Measurements from ENCODE around the gene SFXN5.
"Not testable (repeated sequence)": the region's sequence is repeated elsewhere in the genome, so short reads cannot be mapped to it uniquely, and the experiment has no call there.

SFXN5 gene, protein sequence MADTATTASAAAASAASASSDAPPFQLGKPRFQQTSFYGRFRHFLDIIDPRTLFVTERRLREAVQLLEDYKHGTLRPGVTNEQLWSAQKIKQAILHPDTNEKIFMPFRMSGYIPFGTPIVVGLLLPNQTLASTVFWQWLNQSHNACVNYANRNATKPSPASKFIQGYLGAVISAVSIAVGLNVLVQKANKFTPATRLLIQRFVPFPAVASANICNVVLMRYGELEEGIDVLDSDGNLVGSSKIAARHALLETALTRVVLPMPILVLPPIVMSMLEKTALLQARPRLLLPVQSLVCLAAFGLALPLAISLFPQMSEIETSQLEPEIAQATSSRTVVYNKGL

DNA sequence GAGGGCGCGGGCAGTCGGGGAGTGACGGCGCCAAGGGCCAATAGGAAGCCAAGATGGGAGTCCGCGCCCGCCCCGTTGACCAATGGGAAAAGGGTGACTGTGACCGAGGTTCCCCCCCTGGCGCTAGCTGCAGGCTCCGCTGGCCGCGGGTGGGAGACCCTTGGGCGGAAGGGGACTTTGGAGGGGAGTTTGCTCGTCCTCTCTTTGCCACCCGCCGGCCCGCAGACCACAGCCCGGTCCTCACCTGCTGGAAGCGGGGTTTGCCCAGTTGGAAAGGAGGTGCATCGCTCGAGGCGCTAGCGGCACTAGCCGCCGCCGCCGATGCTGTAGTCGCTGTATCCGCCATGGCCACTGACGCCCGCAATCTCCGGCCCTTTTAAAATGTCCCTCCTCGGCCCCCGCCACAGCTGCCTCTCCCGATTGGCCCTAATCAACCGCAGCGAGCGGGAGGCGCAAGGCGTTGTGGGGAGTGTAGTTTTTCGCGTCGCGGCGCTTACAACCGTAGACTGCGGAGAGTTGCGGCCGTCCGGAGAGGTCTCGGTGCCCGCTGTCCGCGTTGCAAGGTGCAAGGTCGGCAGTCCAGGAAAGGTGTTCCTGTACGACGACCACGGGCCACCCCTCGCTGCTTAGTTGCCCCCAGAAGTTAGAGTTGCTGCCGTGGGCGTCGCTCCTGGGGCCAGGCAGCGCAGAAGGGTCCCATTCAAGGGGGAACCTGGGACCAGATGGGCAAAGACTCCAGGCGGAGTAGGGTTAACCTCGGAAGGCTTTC is at the start of gene SFXN5:
TSS of gene SFXN5 (minus strand) at position 353 of the 769 bp plus-strand sequence. CDS start at position 346, 7 bp downstream.
- DNase-seq (ENCODE audit: extremely low read depth, low read depth): peak; percentile 92
- peak; percentile 16 for TF ChIP-seq CTCF (IDR thresholded peaks at IDR 0.05; ENCODE audit: low read depth, low read length)

- DNase-seq (ENCODE audit: extremely low read depth, low read depth): not testable (repeated sequence)
These were observed 48.2 kb upstream of the SFXN5 start for GRCh38 chr2:73119611-73120239.

DNA sequence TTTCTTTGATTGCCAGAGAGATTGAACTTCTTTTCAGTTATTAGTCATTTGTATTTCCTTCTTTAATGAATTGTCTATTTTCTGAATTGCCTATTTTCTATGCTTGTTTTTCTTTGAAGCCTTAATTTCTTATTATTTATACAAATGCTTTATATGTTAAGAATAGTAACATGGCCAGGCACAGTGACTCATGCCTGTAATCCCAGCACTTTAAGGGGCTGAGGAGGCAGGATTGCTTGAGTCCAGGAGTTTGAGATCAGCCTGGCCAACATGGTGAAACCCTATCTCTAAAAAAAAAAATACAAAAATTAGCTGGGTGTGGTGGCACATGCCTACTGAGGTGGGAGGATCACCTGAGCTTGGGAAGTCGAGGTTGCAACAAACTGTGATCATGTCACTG is 45.9 kb upstream of the SFXN5 start:
- no peak for TF ChIP-seq CTCF (IDR thresholded peaks at IDR 0.05; ENCODE audit: low read depth, low read length)

DNA sequence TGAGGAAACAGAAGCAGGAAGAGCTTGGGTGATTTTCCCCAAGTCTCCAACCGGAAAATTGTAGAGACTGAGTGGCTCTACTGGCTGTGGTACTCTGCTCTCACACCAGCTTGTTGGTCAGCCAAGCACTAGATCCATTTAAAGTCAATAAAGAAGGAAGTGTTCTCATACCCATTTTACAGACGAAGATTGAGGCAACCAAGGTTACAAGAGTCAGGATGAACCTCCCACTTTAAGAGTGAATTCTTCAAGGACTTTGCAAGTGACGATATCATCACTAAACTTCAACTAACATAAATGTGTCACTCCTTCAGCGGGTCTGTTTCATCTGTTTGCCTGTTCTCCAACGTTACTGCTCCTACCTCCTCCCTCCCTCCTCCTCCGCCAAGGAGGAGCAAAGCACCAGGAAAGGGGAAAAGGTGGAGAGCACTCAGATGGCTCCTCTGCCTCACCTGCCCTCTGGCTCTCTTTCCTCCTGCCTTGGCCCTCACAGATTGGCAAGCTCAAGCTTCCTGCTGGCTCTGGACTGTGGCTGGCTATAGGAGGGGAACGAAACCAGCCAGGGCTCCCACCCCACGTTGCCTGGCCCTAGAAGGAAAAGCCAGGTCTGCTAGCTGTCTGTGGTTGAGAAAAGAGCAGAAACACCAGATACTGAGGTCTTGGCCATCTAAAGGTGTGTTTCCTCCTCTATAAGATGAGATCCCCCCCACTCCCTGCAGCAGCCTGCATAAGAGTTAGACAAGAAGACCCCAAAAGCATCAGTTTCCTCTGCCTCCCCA is 44.9 kb upstream of the SFXN5 start:
- no peak for DNase-seq (ENCODE audit: extremely low read depth, low read depth)
- no peak for TF ChIP-seq CTCF (IDR thresholded peaks at IDR 0.05; ENCODE audit: low read depth, low read length)

More for the DNA sequence above, 45.9 kb upstream of the SFXN5 start:
- no peak for DNase-seq (ENCODE audit: extremely low read depth, low read depth)

- TF ChIP-seq CTCF (IDR thresholded peaks at IDR 0.05; ENCODE audit: low read depth, low read length): no peak
- no peak for DNase-seq (ENCODE audit: extremely low read depth, low read depth)
These were observed 42.9 kb upstream of the SFXN5 start for GRCh38 chr2:73114273-73114867.

- TF ChIP-seq CTCF (IDR thresholded peaks at IDR 0.05; ENCODE audit: low read depth, low read length): no peak
- DNase-seq (ENCODE audit: extremely low read depth, low read depth): peak; percentile 53
These were observed 41.7 kb upstream of the SFXN5 start, which contains the start of gene RAB11FIP5 for GRCh38 chr2:73112913-73113854. Gene RAB11FIP5, minus strand, starts transcription at chr2:73112948. Its CDS starts 171 bp downstream, at chr2:73112777.

Measured in AG09319 (cell line).